Measurements from ENCODE around the gene TBC1D22B.

Gene TBC1D22B

DNA sequence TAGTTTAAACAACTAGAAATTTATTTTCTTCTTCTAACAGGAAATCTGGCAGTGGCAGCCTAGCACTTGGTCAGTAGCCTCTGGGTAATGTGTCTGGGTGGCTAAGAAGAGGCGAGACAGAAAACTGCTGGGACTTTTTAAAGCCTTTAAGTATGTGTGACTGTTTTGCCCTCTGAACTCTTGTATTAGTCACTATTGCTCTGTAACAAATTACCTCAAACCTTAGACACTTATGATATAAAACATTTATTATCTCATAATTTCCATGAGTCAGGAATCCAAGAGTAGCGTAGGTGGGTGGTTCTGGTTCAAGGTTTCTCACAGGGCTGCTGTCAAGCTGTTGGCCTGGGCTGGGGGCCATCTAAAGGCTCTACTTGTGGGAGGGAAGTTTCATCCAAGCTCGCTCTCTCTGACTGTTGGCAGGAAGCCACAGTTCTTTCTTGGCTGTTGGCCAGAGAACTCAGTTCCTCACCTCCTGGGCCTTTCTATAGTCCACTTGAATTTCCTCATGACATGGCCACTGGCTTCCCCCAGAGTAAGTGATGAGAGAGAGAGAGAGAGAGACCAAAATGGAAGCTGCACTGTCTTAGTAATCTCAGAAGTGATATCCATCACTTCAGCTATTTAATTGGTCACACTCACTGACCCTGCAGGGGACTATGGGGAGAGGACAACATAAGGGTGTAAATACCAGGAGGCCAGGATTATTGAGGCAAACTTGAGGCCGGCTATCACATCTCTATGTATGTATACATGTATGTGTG lies 17.4 kb upstream of the TBC1D22B start:
- peak; percentile 70 for DNase-seq

GRCh38 chr6:37241131-37241530 lies 16.4 kb upstream of the TBC1D22B start:
- DNase-seq, result no peak

GRCh38 chr6:37241775-37242428 lies 15.7 kb upstream of the TBC1D22B start:
- DNase-seq, result no peak

DNA sequence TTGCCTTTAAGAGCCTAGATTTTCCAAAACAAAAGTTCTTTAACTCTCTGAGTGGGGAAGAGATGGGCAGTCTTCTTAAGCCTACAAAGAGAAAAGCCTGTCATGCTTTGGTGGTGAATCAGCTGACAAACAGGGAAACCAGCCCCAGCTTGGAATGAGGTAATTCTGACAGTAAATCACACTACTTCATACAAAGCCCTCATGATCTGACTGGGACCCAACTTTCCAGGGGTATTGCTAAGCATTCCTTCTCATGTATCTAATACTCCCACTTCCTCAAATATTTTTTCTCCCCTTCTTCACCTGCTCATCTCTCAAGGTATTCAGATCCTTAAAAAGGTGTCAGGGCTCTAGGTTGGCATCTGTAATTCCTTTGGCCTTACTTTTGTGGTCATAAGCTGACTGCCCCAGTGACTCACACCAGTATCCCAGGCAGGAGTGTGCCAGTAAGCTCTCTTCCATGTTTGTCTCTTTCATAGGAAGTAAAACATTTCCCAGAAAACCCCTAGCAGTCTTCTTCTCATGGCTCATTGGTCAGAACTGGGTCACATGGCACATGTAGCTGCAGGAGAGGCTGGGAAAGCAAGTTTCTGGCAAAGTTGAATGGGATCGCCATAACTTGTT lies 15.0 kb upstream of the TBC1D22B start:
- no peak for DNase-seq

DNA sequence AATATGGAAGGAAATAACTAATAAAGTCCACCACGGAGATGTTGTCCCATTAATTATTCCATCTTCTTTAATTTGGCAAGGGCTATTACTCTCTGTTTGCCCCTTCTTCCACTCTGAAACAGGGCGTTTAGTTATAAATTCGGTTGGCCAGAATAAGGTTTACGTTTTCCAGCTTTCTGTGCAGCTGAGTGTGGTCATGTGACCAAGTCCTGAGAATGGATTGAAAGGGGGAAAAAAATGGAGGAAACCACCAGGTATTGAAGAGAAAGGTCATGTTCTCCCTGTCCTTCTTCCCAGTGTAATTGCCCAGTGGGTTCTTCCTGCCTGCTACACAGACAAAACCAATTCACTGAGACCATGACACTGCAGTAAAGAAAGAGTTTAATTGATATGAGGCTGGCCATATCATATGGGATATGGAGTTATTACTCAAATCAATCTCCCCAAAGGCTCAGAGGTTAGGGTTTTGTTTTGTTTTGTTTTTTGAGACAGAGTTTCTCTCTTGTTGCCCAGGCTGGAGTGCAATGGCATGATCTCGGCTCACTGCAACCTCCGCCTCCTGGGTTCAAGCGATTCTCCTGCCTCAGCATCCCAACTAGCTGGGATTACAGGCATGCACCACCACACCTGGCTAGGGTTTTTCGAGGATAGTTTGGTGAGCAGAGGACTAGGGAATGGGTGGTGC lies 14.3 kb upstream of the TBC1D22B start:
- DNase-seq, result no peak

GRCh38 chr6:37243816-37244370 lies 13.7 kb upstream of the TBC1D22B start:
- no peak for DNase-seq

DNA sequence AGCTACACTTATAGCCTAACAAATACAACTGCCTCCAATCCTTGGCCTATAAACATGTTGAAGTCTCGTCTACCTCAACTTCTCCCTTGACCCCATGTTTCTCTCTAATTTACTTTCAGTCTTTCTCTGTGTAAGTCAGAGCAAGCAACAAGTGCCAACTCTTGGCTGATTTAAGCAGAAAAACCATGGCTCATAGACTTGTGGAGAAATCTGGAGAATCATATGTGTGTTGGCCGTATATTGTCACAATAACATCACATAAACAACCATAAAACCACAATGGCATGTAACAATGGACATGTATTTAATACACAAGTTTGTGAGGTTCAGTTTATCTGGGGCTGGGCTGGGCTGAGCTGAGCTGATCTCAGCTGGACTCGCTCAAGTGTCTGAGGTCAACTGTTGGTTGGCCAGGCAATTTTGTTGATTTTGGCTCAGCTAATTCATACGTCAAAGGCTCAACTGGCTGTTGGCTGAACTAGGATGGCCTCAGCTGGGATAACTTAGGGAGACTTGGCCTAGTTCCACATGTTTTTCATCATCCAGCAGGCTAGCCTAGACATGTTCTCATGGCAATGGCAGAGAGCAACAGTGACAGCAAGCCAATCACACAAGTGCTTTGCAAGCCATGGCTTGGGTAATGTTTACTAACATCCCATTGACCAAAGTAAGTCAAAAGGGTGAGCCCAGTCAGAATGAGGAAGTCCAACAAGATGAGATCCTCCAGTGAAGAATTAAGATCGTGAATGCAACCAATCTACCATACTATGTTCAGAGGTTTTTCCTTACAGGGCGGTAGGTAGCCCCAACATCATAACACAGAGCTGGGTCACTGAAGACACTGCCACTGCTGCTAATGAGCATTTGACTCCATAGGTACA lies 12.9 kb upstream of the TBC1D22B start:
- no peak for DNase-seq

GRCh38 chr6:37251211-37251780 lies 6.3 kb upstream of the TBC1D22B start:
- DNase-seq, result no peak

- DNase-seq, result no peak
These were observed 4.0 kb upstream of the TBC1D22B start for GRCh38 chr6:37253486-37254007.

GRCh38 chr6:37254881-37255280 lies 2.7 kb upstream of the TBC1D22B start:
- DNase-seq, result no peak

- no peak for DNase-seq
These were observed 766 bp upstream of the TBC1D22B start for GRCh38 chr6:37256692-37257319.

- no peak for DNase-seq
These were observed 295 bp upstream of the TBC1D22B start for GRCh38 chr6:37257320-37257633.

- no peak for DNase-seq
These were observed 983 bp downstream of the TBC1D22B start for GRCh38 chr6:37258405-37259105.

DNA sequence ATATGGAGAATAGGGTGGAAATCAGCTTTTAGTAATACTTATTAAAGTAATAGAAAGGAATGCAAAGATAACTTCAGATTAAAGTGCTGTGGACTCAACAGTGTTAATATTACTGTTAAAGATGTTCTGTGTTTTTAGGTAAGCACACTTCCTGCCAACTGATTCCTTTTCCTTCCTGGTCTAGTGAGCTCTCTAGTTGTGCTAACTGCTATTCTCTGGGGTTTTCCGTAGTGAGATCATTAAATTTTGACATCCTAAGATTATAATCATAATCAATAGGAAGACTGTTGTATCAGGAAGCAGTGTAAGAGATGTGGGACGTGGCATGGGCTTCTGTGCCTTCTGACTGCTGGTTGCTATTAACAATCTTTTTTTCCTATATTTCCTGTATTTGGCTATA lies 1.6 kb downstream of the TBC1D22B start:
- DNase-seq, result no peak

DNA sequence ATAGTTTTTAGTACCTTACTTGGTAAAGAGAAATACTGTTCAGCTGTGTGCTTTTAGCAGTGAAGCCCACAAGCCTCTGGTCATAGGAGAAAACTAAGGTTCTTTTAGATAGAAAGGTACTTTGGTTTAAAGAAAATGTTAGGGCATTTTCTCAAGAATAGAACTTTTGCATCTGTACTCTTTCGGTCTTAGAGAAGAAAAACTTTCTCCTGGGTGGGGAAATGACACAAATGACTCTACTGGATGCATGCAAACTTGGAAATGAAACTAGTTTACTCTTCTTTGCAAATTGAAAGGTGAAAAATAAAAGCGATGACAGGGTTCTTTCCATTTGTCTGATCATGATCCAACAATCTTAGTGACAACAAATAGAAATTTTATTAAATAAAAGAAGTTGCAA lies 2.5 kb downstream of the TBC1D22B start:
- no peak for DNase-seq

GRCh38 chr6:37260444-37260843 lies 2.9 kb downstream of the TBC1D22B start:
- DNase-seq, result no peak

DNA sequence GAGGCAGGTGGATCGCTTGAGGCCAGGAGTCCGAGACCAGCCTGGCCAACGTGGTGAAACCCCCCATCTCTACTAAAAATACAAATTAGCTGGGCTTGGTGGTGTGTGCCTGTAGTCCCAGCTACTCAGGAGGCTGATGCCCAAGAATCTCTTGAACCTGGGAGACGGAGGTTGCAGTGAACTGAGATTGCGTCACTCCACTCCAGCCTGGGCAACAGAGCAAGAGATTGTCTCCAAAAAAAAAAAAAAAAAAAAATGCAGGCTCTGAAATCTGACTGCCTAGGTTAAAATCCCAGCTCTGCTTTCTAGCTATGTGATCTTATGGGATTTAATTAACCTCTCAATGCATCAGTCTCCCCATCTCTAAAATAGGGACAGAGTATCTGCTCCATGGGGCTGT lies 3.6 kb downstream of the TBC1D22B start:
- DNase-seq, result no peak

DNA sequence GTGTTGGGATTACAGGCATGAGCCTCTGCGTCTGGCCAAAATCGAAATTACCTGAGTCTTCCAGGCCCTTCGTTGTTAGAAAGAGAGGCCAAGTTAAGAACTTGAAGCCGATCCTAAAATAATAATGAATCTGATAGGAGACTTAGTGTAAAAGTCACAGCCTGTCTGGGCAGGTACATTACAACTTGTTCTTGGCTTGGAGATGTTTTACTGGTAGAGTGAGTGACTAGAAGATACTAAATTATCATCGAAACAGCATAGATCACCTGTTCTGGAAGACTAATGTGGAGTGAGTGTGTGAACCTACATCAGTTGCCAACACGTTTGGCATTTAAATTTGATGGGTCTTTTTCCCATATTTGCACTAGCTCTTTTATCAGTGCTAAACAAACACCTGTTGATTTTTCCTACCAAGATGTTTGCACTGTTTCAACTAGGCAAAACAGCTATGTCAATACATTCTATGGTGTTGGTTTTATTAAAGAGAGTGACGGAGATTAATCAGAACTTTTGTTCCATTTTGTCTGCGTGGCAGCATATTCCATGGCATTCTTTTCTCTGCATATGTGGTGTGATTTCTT lies 5.0 kb downstream of the TBC1D22B start:
- DNase-seq, result no peak

- DNase-seq, result no peak
These were observed 7.4 kb downstream of the TBC1D22B start for GRCh38 chr6:37265001-37265400.

GRCh38 chr6:37265860-37266259 lies 8.3 kb downstream of the TBC1D22B start:
- no peak for DNase-seq
